Endothelial cell of umbilical vein (primary cell): ENCODE measurements around the gene CAPN12.

Experiments used
- CTCF ChIP-seq, 2 donors: IDR thresholded peaks; 1 replicate in 1 of 2; 2 replicates in 1 of 2; pipeline ENCODE4 v1.5.1; 2011; ENCODE audit warnings: low read length in 2 of 2, mild to moderate bottlenecking in 2 of 2, moderate library complexity in 2 of 2, control low read depth in 1 of 2, inconsistent platforms in 1 of 2, low read depth in 1 of 2; ENCODE audit not compliant: insufficient read depth in 1 of 2; ENCODE audit errors: extremely low read depth in 1 of 2
- EZH2 ChIP-seq: IDR thresholded peaks from 2 replicates; pipeline ENCODE4 v1.6.1; 2012; ENCODE audit warnings: borderline replicate concordance, low read depth, mild to moderate bottlenecking, moderate library complexity, low read length, inconsistent platforms; ENCODE audit not compliant: severe bottlenecking
- FOS ChIP-seq: IDR thresholded peaks from 2 replicates; pipeline ENCODE4 v1.6.1; 2011; ENCODE audit warnings: mild to moderate bottlenecking, low read length, moderate library complexity, borderline replicate concordance; ENCODE audit not compliant: insufficient read depth
- MAX ChIP-seq: IDR thresholded peaks from 2 replicates; pipeline ENCODE4 v1.6.1; 2011; ENCODE audit not compliant: insufficient read depth, insufficient read length
- MYC ChIP-seq: IDR thresholded peaks from one replicate; pipeline ENCODE4 v1.6.1; 2011; ENCODE audit warnings: mild to moderate bottlenecking, low read depth, low read length
- POLR2A ChIP-seq: IDR thresholded peaks from 2 replicates; pipeline ENCODE4 v1.6.1; 2012; ENCODE audit warnings: low read depth, mild to moderate bottlenecking, control low read depth, low read length
- POLR2AphosphoS5 ChIP-seq: IDR thresholded peaks from 2 replicates; pipeline ENCODE4 v1.6.1; 2012; ENCODE audit warnings: low read depth, mild to moderate bottlenecking, control low read depth, low read length, moderate library complexity; ENCODE audit not compliant: insufficient read depth

- no peak for TF ChIP-seq CTCF (IDR thresholded peaks at IDR 0.05; ENCODE audit: extremely low read depth in 1 of 2, insufficient read depth in 1 of 2, low read depth in 1 of 2, low read length in 2 of 2)
- no peak for TF ChIP-seq POLR2AphosphoS5
- TF ChIP-seq POLR2A, result no peak
- TF ChIP-seq MYC, result no peak
- TF ChIP-seq EZH2, result no peak
- TF ChIP-seq FOS, result no peak
- TF ChIP-seq MAX, result no peak
Measured at GRCh38 chr19:38725469-38726283, 18.6 kb downstream of the CAPN12 start.
